Heart left ventricle (tissue), 13 donors: ENCODE results near the gene SP3.

Experiments used
- CTCF ChIP-seq, 12 donors: fragments of 200-600 bp; sonication (generic) in 4 of 12; IDR thresholded peaks; one replicate each; pipeline versions ENCODE4 v1.5.0 to v1.8.0; 2018 to 2022; ENCODE audit warnings: antibody characterized with exemption in 12 of 12, mild to moderate bottlenecking in 5 of 12
- POLR2A ChIP-seq, 2 donors: fragments of 450-650 bp; IDR thresholded peaks; one replicate each; pipeline ENCODE4 v1.6.1; 2017; ENCODE audit warnings: antibody characterized with exemption in 2 of 2, mild to moderate bottlenecking in 2 of 2, moderate library complexity in 2 of 2
- donor health status: ischemic (EF 13 %, LVEDD 7.1; RV severe dilation, severe dysfunction).
- donor health status: DM: no; HTN: yes; CAD: no.
- donor health status: DM: no; HTN: no; CAD: no.
- donor health status: ischemic (EF 25% LVEDD 6.9; RV normal size, moderate dysfunction).
- donor health status: ischemic (EF 25% LVEDD 5.7; RV mildly dilated, moderate dysfunction).
- donor health status: ischemic (EF 35%, LVEDD 5.7; RV mildly dilated, moderate dysfunction).
- donor health status: nonischemic (EF 11% LVEDD 7.7; RV severe dilation, severe dysfunction).
- donor health status: DM: yes; HTN: yes; CAD: no.
- donor health status: PGD.
- donor health status: ischemic (EF 29% LVEDD 5.4; RV normal size, mild dysfunction).
- donor health status: nonischemic (EF 23%, LVEDD 6.1; RV moderate dilation, normal function).

DNA sequence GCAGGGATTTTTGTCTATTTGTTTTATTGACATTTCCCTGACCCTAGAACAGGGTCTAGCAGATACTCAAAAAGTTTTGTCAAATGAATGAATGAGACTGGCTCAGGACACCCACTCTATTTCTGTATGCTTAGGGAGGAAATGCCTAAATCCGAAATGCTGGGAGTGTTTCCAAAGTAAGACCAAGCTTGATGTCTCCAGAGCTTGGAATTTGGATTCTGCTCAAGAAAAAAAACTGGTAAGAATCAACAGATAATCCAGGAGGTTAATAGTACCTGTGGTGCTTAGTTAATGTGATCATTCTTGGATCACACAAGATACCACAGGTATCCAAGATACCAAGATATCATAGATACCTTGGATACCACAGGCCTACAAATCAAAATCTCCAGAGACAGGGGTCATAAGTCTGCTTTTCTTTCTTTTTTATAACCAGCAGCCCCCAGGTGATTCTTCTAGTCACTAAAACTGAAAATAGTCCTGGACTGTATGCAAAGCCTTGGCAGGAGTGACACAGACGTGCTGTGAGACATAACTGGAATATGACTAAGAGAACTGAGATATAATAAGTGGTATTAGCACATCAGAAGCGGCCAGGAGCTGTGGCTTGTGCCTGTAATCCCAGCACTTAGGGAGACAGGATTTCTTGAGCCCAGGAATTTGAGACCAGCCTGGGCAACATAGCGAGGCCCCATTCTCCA, 39.9 kb upstream of the SP3 start:
- TF ChIP-seq CTCF (IDR thresholded peaks at IDR 0.05) = no peak
- no peak for TF ChIP-seq POLR2A (IDR thresholded peaks at IDR 0.05)
